T follicular helper cell (primary cell): ENCODE measurements around the gene ZNF622.
"Not testable (repeated sequence)": the region's sequence is repeated elsewhere in the genome, so short reads cannot be mapped to it uniquely, and the experiment has no call there.

Source experiments
- DNase-seq: peaks from one replicate; pipeline ENCODE4 v3.0.0-alpha.2; 2020; ENCODE audit warnings: low read depth

The ZNF622 gene

DNA sequence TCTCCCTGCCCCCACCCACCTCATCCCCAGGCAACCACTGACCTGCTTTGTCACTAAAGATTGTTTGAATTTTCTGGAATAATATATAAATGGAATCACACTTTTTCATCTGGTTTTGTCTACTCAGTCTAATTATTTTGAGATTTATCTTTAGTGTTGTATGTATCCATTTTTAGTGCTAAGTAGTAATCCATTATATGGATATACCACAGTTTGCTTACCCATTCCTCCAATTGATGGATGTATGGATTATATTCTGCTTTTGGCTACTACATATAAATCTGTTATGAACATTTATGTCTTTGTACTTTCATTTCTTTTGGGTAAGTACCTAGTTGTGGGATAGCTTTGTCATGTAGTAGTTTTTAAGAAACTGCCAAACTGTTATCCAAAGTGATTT, 14.5 kb upstream of the ZNF622 start:
- DNase-seq, result no peak

DNA sequence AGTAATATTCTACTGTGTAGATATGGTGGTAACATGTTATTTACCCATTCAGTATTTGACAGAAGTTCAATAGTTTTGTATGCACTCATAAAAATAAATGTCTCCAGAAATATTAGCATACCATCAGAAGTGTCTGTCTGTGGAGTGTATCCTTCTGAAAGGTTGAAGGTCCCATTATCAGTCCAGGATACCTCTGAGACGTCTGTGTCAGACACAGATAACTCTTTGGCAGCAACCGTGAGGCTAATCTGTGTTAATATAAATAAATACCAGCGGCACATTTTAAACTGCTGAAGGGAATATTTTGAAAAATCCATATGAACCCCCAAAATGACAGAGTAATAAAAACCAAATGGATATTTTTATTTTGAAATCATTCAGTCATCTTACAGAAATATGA, 11.9 kb upstream of the ZNF622 start:
- no peak for DNase-seq

DNA sequence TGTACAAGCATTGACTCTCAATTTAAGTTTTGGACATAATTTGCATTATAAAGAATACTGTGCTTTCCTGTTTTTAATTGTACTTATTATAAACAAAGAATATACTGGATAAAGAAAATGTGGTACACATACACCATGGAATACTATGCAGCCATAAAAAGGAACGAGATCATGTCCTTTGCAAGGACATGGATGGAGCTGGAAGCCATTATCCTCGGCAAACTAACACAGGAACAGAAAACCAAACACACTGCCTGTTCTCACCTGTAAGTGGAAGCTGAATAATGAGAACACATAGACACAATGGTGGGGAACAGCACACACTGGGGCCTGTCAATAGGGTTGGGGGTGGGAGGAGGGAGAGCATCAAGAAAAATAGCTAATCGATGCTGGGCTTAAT, 10.8 kb upstream of the ZNF622 start:
- DNase-seq, result not testable (repeated sequence)

DNA sequence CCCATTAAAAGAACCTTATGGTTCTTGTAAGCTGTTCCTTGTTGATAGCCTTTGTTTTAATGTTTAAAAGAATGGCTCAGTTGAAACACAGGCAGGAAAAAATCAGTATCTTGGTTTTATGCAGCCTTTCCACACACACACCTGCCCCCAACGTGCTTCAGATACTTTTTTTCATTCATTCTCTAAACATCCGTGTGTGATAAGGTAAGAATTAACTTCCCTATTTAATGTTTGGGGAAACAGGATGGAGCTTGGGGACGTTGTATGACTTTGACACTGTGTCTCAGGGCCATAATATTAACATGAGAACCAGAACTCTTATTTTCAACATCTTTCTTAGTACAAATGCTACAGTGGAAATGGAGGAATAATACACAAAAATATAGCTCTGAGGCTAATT, 5.8 kb upstream of the ZNF622 start:
- no peak for DNase-seq

DNA sequence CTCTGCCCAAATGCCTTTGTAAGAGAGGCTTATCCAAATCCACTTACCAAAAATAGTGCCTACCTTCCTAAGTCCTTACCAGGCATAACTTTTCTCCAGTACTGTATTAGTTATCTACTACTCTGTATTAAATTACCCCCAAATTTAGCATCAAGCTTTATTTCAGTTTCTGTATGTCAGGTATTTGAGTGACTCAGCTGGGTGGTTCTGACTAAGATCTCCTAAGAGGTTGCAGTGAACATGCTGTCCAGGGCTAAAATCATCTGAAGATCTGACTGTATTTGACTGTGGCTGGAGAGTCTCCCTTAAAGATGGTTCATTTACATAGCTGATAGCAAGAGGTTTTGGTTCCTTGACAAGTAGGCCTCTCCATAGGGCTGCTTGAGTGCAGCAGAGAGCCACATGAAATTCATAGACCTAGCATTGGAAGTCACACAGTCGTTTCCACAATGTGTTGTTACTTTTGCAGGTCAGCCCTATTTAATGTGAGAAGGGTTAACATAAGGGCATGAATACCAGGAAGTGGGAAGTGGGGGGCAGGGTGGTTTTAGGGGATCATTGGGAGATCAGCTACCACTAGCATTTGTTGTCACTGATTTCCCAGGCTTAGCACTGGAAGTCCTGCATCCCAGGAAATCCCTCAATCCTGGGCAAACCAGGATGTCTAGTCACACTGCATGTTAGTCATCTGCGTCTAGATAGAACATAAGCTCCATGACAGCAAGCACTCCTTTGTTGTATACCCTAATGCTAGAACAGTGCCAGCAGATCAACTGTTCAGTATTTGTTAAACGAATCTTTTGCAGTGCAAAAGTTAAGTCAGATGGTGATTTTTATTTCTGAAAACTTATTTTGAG, 2.0 kb upstream of the ZNF622 start:
- DNase-seq, result no peak

DNA sequence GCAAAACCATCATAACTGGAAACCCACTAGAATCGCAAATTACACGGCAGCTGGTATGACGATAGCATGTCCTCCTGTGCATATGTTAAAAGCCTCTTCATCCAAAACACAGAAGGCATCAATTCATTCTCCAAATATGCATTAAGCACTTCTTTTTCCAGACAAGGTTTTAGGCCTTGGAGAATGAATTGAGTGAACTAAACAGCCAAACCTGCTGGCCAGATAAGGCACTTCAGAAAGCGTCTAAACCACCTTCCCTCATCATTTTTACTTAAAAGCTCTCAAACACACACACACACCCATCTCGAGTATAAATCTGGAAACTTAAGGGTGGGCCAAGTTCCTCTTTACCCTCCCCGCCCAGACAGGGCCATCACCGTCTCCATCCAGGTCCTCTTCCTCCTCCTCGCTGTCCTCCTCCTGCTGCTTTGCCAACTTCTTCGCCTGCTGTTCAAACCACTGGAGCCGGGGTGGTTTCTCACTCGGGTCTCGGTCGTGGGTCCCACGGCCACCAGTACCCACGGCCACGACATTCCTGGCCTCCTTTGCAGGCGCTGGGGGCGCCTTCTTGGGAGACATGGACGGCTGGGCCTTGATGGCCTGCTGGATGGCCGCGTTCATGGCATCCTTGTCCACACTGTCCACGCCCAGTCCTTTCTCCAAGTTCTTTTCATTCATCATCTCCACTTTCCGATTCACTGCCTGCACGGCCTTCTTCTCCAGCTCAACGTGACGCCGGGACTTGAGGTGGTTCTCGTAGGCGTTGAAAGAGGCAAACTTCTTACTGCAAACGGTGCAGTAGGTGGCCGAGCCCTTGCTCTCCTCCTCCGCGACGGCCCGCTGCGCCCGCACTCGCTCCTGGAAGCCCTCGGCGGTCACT, 696 bp downstream of the ZNF622 start:
- DNase-seq, result no peak

DNA sequence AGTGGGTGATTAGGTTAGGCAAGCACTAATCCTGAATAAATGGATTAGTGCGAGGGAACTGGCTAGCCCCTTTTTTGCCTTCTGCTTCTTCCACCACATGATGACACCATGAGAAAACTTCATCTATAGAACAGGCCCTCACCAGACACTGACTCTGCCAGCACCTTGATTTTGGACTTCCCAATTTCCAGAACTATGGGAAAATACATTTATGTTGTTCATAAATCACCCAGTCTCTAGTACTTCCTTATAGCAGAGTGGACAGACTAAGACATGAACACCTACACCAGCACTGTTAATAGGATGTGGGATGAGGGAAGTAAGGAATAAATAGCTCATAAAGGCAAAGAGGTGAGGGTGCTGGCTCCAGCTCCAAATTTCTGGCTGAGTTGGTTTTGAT, 1.4 kb downstream of the ZNF622 start:
- no peak for DNase-seq

DNA sequence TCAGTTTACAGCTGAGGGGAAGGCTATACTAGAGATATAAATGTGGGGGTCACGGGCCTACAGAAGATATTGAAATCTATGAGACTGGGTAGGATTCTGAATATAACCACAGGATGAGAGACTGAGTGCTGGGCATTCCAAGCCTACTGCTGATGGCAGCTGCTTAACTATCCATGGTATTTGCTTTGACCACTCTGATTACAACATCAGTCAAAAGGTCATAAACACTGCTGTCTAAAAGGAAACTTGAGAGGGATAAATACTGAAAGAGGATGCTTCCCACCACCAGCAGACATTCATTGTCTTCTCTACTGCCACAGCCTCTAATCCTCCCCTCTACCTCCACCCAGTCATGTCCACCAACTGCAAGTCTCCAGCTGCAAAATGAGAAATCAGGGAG, 3.8 kb downstream of the ZNF622 start:
- DNase-seq, result no peak

DNA sequence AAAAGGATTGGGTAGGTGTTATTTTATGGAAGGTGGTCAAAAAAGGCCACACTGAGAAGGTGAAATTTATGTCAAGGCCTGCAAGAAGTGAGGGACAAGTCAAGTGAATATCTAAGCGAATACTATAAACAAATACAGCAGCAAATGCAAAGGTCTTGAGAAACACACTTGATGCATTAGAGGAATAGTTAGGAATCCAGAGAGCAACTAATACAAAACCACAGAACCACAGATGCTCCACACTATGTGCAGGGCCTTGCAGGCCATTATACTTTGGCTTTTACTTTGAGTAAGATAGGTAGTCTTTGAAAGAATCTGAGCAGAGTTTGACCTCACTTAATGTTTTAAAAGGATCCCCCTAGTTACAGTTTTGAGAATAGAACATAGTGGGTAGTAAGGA, 4.6 kb downstream of the ZNF622 start:
- no peak for DNase-seq

DNA sequence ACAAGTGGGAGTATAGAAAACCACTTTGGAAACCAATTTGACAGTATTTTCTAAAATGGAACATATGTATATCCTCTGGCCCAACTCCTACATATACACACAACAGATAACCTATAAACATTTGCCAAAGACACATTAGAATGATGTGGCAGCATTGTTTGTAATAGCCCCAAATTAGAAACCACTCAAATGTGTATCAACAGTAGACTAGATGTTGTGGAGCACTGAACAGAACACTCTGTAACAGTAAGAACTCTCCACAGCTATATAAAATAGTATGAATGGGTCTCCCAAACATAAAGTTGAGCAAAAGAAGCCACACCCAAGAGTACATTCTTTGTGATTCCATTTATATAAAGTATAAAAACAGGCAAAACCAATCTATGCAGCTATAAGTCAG, 6.1 kb downstream of the ZNF622 start:
- no peak for DNase-seq

DNA sequence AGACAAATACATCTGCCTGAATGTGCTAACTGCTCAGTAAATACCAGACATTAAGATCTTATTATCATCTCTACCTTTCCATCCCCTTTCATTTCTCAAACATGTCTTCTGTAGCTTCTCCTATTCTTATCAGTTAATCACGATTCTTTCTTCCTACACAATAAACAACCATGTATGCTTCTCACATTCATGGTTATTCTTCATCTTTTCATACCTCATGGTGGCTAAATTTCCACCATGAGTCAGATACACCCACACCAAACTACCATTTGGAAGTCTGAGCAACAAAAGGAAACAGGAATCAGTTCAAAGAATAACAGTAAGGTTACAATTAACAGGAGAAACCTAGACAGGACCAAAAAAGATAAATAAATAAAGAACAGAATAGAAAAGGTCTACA, 7.7 kb downstream of the ZNF622 start:
- no peak for DNase-seq

DNA sequence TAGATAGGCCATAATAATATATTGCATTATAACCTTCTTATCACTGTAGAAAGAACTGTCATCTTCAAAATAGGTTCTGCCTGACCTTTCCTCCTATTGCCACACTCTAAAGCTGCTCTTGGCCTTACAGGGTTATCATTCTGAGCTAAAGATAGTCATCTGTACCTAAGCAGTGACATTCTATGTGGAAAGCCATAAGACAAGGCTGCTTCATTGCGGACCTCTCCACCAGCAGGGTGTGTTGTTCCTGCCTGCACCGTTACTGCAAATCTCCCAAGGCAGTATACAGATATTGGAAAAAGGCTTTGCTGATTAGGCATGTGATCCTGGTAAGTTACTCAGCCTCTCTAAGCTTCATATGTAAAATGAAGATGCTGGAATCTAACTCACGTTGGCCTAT, 8.1 kb downstream of the ZNF622 start:
- DNase-seq, result no peak

DNA sequence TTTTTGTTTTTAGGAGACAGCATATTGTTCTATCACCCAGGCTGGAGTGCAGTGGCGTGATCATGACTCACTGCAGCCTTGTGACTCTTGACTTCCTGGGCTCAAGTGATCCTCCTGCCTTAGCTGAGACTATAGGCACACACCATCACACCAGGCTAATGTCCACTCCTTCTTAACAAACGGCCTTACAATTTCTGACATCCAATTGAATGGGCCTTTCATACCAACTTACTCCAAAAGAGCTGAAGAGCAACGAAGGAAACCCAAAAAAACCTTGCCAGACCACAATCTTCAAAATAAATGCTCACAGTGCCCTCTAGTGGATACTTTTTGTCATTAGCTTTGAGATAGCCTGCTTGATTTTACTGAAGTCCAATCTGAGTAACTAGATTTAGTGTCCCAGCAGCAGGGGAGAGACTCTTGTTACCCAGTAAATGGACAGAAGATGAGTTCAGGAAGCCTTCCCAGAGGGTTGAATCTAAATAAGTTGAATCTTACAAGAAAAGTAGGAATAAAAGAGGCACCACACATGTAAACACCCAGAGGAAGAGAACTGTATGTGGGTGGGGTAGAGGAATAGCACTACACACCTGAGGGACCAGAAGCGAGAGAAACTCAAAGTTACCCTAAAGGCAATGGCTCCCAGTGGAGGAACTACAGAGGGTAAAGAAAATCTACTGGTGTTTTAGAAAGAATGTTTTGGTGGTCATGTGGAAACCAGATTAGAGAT, 9.3 kb downstream of the ZNF622 start:
- DNase-seq, result no peak

DNA sequence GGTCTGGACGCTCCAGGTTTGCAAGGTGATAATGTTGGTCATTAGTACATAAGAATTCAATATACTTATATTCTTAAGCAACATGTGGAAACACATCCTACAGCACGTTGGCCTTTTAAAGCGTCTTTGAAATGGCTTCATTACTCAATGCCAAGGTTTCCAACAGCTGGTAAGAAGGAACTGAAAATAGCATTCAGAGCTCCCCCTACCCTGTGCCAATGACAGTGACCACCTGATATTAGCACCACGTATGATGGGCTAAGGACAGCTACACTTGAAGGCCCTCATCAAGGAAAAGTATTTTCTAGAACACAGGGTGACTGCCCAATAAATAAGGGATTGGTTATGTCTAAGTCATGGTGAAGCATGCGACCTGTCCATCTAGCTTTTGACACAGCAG, 9.9 kb downstream of the ZNF622 start:
- DNase-seq, result no peak

DNA sequence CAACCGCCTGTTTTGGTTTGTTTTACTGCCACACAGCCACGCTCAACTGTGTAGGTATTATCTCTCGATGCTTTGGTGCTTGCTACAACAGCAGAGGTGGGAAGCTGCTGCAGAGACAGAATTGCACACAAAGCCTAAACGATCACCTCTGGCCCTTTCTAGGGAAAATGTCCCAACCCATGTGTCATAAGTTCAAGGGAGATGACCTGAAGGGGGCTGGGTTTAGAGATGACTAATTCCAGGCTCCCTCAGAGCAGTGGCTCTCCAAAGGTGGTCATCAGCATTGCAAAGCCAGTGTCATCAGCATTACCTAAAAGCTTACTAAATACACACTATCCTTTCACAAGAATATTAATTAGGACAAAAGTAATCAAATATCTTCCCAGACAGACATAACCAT, 10.9 kb downstream of the ZNF622 start:
- DNase-seq, result no peak

DNA sequence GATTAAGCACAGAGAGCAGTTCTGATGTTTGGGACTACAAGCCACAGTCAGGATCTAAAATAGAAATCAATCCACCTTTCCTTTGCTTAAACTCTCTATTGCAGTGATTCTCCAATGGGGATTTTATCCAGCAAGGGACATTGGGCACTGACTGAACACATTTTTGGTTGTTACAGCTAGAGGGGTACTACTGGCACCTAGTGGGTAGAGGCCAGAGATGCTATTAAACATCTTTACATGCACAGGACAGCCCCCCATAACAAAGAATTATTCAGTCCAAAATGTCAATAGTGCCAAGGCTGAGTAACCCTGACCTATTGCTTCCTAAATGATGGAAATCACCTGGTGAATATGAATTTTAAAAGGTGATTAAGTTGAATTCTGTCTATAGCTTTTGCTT, 12.0 kb downstream of the ZNF622 start:
- no peak for DNase-seq

DNA sequence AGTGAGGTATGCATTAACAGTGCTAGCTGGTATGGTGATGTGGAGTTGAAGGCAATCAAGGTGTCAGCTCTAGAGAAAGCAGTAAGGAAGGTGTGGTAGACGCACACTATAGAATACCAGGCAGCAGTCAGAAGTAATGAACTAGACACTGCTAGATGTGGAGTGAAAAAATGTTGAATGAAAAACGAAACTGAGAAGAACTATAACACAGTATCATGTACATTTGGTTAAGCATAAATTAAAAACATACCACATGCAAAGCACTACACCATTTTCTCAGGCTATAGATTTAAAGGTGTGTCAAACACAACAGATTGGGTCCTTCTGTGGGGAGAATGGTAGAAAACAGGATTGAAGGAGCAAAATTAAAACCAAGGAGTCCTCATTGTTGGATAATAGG, 15.4 kb downstream of the ZNF622 start:
- DNase-seq, result no peak

DNA sequence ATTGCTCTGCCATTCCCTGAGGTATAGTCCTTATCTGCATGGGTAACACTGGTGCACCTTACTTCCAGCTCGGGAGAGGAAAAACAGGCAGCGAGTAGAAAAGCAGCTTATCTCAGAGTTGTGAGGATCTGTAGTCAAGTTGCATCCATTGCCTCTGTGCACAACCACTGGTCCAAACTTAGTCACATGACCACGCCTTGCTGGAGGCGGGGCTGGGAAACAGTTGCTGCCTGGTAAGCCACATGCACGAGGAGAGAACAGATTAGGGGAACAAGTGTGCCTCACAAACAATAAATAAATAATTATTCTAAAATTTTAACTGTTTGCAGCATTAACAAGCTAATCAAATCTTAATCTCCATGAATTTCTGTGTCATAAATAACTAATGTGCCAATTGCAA, 18.6 kb downstream of the ZNF622 start:
- DNase-seq, result no peak

DNA sequence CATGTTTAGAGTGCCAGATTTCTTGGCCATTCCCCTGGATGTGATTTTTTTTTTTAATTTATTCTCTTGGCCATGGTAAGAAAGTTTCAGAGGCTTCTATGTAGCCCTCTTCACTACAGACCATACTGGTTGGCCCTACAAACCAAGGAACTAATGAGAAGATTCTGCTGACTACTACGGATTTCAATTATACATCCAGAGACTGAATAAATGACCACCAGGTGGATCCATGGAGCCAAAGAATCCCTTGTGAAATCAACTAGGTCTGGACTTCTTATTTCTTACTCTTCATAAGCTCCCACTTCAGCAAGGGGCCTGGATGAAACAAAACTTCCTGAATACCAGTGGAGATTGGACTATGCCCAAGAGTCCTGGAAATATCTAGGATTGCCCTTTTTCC, 27.6 kb downstream of the ZNF622 start:
- DNase-seq, result no peak

DNA sequence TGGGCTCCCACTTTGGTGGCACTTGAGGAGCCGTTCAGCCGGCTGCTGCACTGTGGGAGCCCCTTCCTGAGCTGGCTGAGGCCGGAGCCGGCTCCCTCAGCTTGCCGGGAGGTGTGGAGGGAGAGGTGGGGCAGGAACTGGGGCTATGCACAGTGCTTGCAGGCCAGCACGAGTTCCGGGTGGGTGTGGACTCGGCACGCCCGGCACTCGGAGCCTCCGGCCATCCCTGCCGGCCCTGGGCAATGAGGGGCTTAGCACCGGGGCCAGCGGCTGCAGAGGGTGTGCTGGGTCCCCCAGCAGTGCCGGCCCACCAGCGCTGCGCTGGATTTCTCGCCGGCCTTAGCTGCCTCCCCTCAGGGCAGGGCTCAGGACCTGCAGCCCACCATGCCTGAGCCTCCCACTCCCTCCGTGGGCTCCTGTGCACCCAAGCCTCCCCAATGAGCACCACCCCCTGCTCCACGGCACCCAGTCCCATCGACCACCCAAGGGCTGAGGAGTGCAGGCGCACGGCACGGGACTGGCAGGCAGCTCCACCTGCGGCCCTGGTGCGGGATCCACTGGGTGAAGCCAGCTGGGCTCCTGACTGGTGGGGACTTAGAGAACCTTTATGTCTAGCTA, 29.4 kb downstream of the ZNF622 start:
- DNase-seq, result not testable (repeated sequence)

DNA sequence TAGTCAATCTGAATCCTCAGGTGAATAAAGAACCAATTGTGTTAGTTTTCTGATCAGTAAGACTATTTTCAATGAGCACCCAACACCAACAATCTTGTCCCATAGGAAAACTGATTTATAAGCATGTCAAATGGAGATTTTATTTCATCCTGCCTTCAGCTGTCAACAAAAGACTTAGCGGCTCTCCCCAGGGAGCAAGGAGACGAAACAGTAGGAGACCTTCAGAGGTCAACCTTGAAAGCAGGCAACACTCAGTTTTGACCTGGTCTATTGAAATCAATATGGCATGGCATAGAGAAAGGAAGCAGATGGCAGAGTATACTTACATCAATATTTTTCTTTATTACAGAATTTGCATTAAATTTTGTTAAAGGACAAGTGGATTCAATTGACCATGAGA, 34.1 kb downstream of the ZNF622 start:
- no peak for DNase-seq
